Peyer's patch (tissue), 4 donors: ENCODE measurements around the gene CDON. TPM values are rescaled to one million over a fixed set of nuclear protein-coding genes. Genes with fewer than 3 reads are reported as not detected.
A peak's percentile ranks its signal among the peaks of the same experiment; 100 is the strongest.

Experiments
- DNase-seq, 3 donors: peaks; one replicate each; pipeline ENCODE4 v3.0.0-alpha.2; 2017 to 2019
- H3K27ac ChIP-seq, 4 donors: fragments of 200-600 bp; sonication (generic); one replicate each; pipeline ENCODE4 v1.5.1; 2016 to 2019
- H3K27me3 ChIP-seq, 2 donors: fragments of 200-600 bp; sonication (generic); one replicate each; pipeline ENCODE4 v1.5.1; 2019
- H3K36me3 ChIP-seq, 3 donors: fragments of 200-600 bp; sonication (generic); one replicate each; pipeline ENCODE4 v1.5.1; 2016 to 2019
- H3K4me1 ChIP-seq, 4 donors: fragments of 200-600 bp; sonication (generic); one replicate each; pipeline ENCODE4 v1.5.1; 2016 to 2019
- H3K4me3 ChIP-seq, 4 donors: fragments of 200-600 bp; sonication (generic); 1 replicate in 3 of 4; 2 replicates in 1 of 4; pipeline ENCODE4 v1.5.1; 2016 to 2019; ENCODE audit warnings: mild to moderate bottlenecking in 1 of 4
- H3K9me3 ChIP-seq, 4 donors: fragments of 200-600 bp; sonication (generic); one replicate each; pipeline ENCODE4 v1.5.1; 2016 to 2019; ENCODE audit warnings: mild to moderate bottlenecking in 1 of 4
- CTCF ChIP-seq, 6 experiments: fragments of 450-650 bp in 4 of 6; fragments of 200-600 bp in 2 of 6; sonication (generic) in 1 of 6; IDR thresholded peaks; one replicate each; pipeline ENCODE4 v1.5.1; 2017 to 2019; ENCODE audit warnings: antibody characterized with exemption in 6 of 6, mild to moderate bottlenecking in 3 of 6, moderate library complexity in 1 of 6
- POLR2A ChIP-seq, 2 donors: fragments of 450-650 bp; IDR thresholded peaks; one replicate each; pipeline ENCODE4 v1.5.1; 2017; ENCODE audit warnings: antibody characterized with exemption in 2 of 2, mild to moderate bottlenecking in 2 of 2, moderate library complexity in 2 of 2
- total RNA-seq, 4 donors: library from RNA; depleted of rRNA; stranded (reverse); fragments of >200 nt; gene quantifications; one replicate each; pipeline ENCODE4 v1.1.0, GENCODE V29; 2016

The CDON gene
- total RNA-seq, 4 donors from 2014 or later, result 1.9 to 8.0 (median 3.8) TPM

- Histone ChIP-seq H3K27me3 (no peaks in the 10 kb centered on the region), H3K36me3 (no peaks in the 10 kb centered on the region), H3K9me3 (no peaks in the 10 kb centered on the region), H3K27ac (peak overlapping the region in 2 of 4 donors; percentile 20 to 66), H3K4me3 (no peak overlapping the region), H3K4me1 (peaks cover 0 to 18% (median 0%) of the 10 kb centered on the region in 4 donors)
- DNase-seq, result peak in 1 of 3 donors; percentile 67
- TF ChIP-seq POLR2A (IDR thresholded peaks at IDR 0.05) (no peak), CTCF (IDR thresholded peaks at IDR 0.05) (peak in 2 of 6 experiments; percentile 10 to 20)
Measured at GRCh38 chr11:125925247-125925740, 137.4 kb downstream of the CDON start.

DNA sequence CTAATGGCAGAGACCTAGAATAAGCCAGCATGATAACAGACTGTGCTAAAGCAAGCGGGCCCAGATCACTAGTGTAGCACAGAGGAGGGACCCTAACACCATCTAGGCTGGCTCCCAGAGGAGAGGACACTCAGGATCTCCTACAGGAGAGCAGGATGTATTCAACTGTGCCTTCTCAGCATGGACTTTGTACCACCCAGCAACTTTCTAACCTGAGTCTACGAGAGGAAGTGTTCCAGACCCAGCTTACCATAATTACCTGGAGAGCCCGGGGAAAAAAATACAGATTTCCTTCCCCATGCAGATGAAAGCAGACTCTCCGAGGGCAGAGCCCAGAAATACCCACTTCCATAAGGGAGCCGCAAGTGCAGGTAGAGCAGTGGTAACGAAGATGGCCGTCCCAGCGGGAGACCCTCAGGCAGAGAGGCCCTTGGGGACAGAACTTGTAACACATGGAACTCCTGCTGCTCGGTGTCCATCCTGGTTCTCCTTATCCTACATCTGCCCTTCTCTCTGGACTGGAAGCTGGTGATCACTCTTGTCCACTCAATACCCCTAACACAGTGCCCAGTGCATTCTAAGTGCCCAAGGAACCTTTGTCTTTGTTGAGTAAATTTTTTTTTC is 138.2 kb downstream of the CDON start:
- no peak for DNase-seq
- Histone ChIP-seq H3K36me3 (no peaks in the 10 kb centered on the region), H3K4me3 (no peak overlapping the region), H3K27me3 (no peaks in the 10 kb centered on the region), H3K4me1 (peaks cover 0 to 18% (median 0%) of the 10 kb centered on the region in 4 donors), H3K9me3 (no peaks in the 10 kb centered on the region), H3K27ac (peak overlapping the region in 1 of 4 donors; percentile 20)
- TF ChIP-seq POLR2A (IDR thresholded peaks at IDR 0.05) (no peak), CTCF (IDR thresholded peaks at IDR 0.05) (no peak)

DNA sequence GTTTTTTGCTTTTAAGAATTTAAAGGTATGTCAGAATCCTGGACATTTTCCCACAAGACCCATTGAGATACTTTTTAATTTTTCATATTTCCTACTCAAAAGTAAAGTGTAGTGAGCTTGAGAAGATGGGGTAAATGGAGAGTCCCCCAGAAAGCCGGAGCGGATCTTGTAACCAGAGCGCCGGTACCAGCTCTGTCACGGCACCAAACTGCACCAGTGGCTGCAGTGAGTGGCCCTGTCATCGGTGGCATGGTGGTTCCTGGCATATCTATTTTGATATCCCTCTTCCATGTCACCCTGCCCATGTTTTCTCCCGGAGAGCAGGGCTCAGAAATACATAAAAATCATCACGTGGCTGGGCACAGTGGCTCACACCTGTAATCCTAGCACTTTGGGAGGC is 139.0 kb downstream of the CDON start:
- no peak overlapping the region for H3K27ac ChIP-seq
- no peak for TF ChIP-seq CTCF (IDR thresholded peaks at IDR 0.05)
- TF ChIP-seq POLR2A (IDR thresholded peaks at IDR 0.05), result no peak
- no peaks in the 10 kb centered on the region for H3K27me3 ChIP-seq
- peaks cover 0 to 18% (median 0%) of the 10 kb centered on the region in 4 donors for H3K4me1 ChIP-seq
- DNase-seq, result no peak
- no peaks in the 10 kb centered on the region for H3K36me3 ChIP-seq
- no peak overlapping the region for H3K4me3 ChIP-seq
- no peaks in the 10 kb centered on the region for H3K9me3 ChIP-seq

GRCh38 chr11:125923012-125923579 is 139.6 kb downstream of the CDON start:
- Histone ChIP-seq H3K9me3 (no peaks in the 10 kb centered on the region), H3K36me3 (no peaks in the 10 kb centered on the region), H3K27ac (no peak overlapping the region), H3K4me1 (peaks cover 0 to 18% (median 0%) of the 10 kb centered on the region in 4 donors), H3K4me3 (no peak overlapping the region), H3K27me3 (no peaks in the 10 kb centered on the region)
- DNase-seq, result peak in 2 of 3 donors; percentile 33 to 84
- peak in 1 of 2 donors; percentile 14 for TF ChIP-seq POLR2A (IDR thresholded peaks at IDR 0.05)
- peak in 5 of 6 experiments; percentile 6 to 78 (median 75) for TF ChIP-seq CTCF (IDR thresholded peaks at IDR 0.05)

DNA sequence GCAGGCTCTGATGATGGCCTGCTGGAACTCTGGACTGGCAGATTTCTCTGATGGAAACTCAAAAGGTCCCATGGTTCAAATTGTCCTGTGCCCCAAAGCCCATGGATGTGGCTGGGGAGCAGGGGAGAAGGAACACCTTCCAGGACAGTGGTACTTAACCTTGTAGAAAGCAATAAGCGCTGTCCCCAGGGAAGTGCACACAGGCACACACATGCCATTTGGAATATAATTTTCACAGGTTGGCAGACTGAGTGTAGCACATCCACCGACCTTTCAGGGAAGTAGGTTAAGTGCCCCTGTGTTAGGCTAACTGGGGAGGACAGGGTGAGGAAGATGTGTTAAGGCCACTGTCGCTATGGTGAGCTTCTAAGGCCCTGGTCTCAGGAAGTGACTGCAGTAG is 140.5 kb downstream of the CDON start:
- H3K27me3 ChIP-seq, result no peaks in the 10 kb centered on the region
- DNase-seq, result no peak
- no peaks in the 10 kb centered on the region for H3K9me3 ChIP-seq
- no peak overlapping the region for H3K4me3 ChIP-seq
- peaks cover 0 to 18% (median 0%) of the 10 kb centered on the region in 4 donors for H3K4me1 ChIP-seq
- TF ChIP-seq POLR2A (IDR thresholded peaks at IDR 0.05) (no peak), CTCF (IDR thresholded peaks at IDR 0.05) (no peak)
- H3K36me3 ChIP-seq, result no peaks in the 10 kb centered on the region
- H3K27ac ChIP-seq, result no peak overlapping the region
